Activated naive CD4-positive, alpha-beta T cell treated with anti-CD3 and anti-CD28 coated beads, Interleukin-2, amount 10 ng/mL, durations not matched to agents 5 hours and 36 hours (primary cell): ENCODE data around the gene RLN2. TPM values are rescaled to one million over a fixed set of nuclear protein-coding genes. Genes with fewer than 3 reads are reported as not detected.

ENCODE experiments used
- total RNA-seq, 2 experiments: library from RNA; stranded (reverse); gene quantifications; one replicate each; pipeline ENCODE4 v1.2.3, GENCODE V29; 2021

Gene RLN2
- total RNA-seq: 1 to 10 TPM; 2.4 to 2.6 TPM

GRCh38 chr9:5303840-5304795 lies at the start of gene RLN2:
RLN2 (minus strand) TSS chr9:5304716; CDS start chr9:5304580, 136 bp downstream.

GRCh38 chr9:5338992-5339981 lies 34.8 kb upstream of the RLN2 start, which contains the start of gene RLN1:
RLN1 (minus strand) TSS chr9:5339876; CDS start chr9:5339746, 130 bp downstream.

Other genes starting within 250 kb of the RLN2 start
- not detected for gene INSL6, start 119.1 kb downstream of the RLN2 start, total RNA-seq
- not detected for gene INSL4, start 73.3 kb downstream of the RLN2 start, total RNA-seq
- gene RLN1, start 35.2 kb upstream of the RLN2 start, total RNA-seq: 1 to 10 TPM; 2.3 to 2.8 TPM
- gene PLGRKT, start 133.2 kb upstream of the RLN2 start, total RNA-seq: 10 to 100 TPM; 27.8 to 28.1 TPM
- gene CD274, start 145.8 kb upstream of the RLN2 start, total RNA-seq: 10 to 100 TPM in 1 of 2 experiments, 1 to 10 TPM in 1; 9.5 to 10.7 TPM
- gene PDCD1LG2, start 205.8 kb upstream of the RLN2 start, total RNA-seq: 1 to 10 TPM; 1.0 to 1.2 TPM